Measurements from ENCODE around the gene MEA1. TPM values are rescaled to one million over a fixed set of nuclear protein-coding genes. Genes with fewer than 3 reads are reported as not detected.

The MEA1 gene
- total RNA-seq, 1 experiment from 2014 or later, result 64.8 TPM

DNA sequence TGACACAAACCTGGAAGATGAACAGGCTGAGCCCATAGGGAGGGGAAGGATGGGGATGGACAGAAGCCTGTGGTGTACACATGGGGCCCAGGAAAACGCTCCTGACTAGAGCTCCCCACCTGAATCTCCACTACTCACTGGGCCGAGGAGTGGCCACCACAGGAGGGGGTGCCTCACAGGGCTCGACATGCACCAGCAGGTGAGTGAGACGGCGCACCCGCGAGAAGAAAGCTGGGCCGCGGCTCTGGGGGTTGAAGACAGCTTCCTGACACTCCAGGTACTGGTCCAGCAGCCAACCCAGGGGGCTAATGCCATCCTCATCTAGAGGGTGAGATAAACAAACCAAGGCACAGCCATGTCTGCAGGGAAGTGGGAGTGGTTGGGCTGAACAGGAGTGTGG is 29.6 kb upstream of the MEA1 start:
- no peak overlapping the region for H3K27ac ChIP-seq (ENCODE audit: low read depth, low read length)
- RAD21 ChIA-PET (ENCODE audit: low non-redundant PET in 1 of 2, low total read pairs in 2 of 2, uncharacterized antibody in 2 of 2, unreplicated experiment in 2 of 2), result no interaction called here
- intact Hi-C loops (cut with micrococcal nuclease), result no loop called here
- CTCF ChIA-PET, result no interaction called here
- no TSS peak for BruUV-seq (replicated peaks)
- no peaks in the 10 kb centered on the region for H3K4me1 ChIP-seq (ENCODE audit: control insufficient read depth in 1 of 2, insufficient read depth in 2 of 2, low read length in 2 of 2)
- no peak overlapping the region for H3K9ac ChIP-seq (ENCODE audit: low read length)
- H2AFZ ChIP-seq (ENCODE audit: low read depth, low read length, poor library complexity, severe bottlenecking), result no peak overlapping the region
- no peaks in the 10 kb centered on the region for H3K9me2 ChIP-seq (ENCODE audit: insufficient read depth)
- no peaks in the 10 kb centered on the region for H3K27me3 ChIP-seq (ENCODE audit: insufficient read depth, low read length)
- POLR2A ChIA-PET, result no interaction called here
- H3K79me2 ChIP-seq (ENCODE audit: insufficient read depth, low read length), result no peaks in the 10 kb centered on the region
- no peak for DNase-seq (ENCODE audit: low read depth, low spot score)
- H3K36me3 ChIP-seq (ENCODE audit: control insufficient read depth in 1 of 2, insufficient read depth in 2 of 2, low read length in 2 of 2), result peaks cover 0 to 14% of the 10 kb centered on the region in 2 experiments; a peak in 2 of 4 replicates
- no peak for ATAC-seq
- H3K4me2 ChIP-seq (ENCODE audit: low read length), result no peak overlapping the region
- H3K4me3 ChIP-seq (replicated peaks in 1 of 2; ENCODE audit: low read depth in 1 of 2, low read length in 2 of 2), result no peak overlapping the region
- no peaks in the 10 kb centered on the region for H4K20me1 ChIP-seq (ENCODE audit: insufficient read depth)
- TF ChIP-seq, protein P1, sequence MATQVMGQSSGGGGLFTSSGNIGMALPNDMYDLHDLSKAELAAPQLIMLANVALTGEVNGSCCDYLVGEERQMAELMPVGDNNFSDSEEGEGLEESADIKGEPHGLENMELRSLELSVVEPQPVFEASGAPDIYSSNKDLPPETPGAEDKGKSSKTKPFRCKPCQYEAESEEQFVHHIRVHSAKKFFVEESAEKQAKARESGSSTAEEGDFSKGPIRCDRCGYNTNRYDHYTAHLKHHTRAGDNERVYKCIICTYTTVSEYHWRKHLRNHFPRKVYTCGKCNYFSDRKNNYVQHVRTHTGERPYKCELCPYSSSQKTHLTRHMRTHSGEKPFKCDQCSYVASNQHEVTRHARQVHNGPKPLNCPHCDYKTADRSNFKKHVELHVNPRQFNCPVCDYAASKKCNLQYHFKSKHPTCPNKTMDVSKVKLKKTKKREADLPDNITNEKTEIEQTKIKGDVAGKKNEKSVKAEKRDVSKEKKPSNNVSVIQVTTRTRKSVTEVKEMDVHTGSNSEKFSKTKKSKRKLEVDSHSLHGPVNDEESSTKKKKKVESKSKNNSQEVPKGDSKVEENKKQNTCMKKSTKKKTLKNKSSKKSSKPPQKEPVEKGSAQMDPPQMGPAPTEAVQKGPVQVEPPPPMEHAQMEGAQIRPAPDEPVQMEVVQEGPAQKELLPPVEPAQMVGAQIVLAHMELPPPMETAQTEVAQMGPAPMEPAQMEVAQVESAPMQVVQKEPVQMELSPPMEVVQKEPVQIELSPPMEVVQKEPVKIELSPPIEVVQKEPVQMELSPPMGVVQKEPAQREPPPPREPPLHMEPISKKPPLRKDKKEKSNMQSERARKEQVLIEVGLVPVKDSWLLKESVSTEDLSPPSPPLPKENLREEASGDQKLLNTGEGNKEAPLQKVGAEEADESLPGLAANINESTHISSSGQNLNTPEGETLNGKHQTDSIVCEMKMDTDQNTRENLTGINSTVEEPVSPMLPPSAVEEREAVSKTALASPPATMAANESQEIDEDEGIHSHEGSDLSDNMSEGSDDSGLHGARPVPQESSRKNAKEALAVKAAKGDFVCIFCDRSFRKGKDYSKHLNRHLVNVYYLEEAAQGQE (IDR thresholded peaks at IDR 0.05; ENCODE audit: low read depth), result no peak
- no peak for TF ChIP-seq SRF (IDR thresholded peaks at IDR 0.05; ENCODE audit: low read depth)
- no peak for TF ChIP-seq YY1 (IDR thresholded peaks at IDR 0.05; ENCODE audit: extremely low read depth, insufficient replicate concordance, low read depth, low read length)
- TF ChIP-seq EZH2phosphoT487 (IDR thresholded peaks at IDR 0.05; ENCODE audit: borderline replicate concordance), result no peak
- no peak for TF ChIP-seq RAD21 (IDR thresholded peaks at IDR 0.05; ENCODE audit: low read depth)
- TF ChIP-seq FOSL1 (IDR thresholded peaks at IDR 0.05; ENCODE audit: low read depth), result no peak
- TF ChIP-seq POLR2AphosphoS5 (IDR thresholded peaks at IDR 0.05; ENCODE audit: low read depth, low read length), result no peak
- no peak for TF ChIP-seq ZNF274 (IDR thresholded peaks at IDR 0.05; ENCODE audit: low read depth, low read length)
- no peak for TF ChIP-seq EGR1 (IDR thresholded peaks at IDR 0.05; ENCODE audit: low read depth)
- no peak for TF ChIP-seq ELF1 (IDR thresholded peaks at IDR 0.05; ENCODE audit: borderline replicate concordance, low read depth)
- no peak for TF ChIP-seq ZFX (IDR thresholded peaks at IDR 0.05)
- TF ChIP-seq JUND (IDR thresholded peaks at IDR 0.05), result no peak
- TF ChIP-seq, protein P2, sequence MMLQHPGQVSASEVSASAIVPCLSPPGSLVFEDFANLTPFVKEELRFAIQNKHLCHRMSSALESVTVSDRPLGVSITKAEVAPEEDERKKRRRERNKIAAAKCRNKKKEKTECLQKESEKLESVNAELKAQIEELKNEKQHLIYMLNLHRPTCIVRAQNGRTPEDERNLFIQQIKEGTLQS (IDR thresholded peaks at IDR 0.05), result no peak
- no peak for TF ChIP-seq CBX3 (IDR thresholded peaks at IDR 0.05; ENCODE audit: low read depth)
- no peak for TF ChIP-seq CEBPB (IDR thresholded peaks at IDR 0.05; ENCODE audit: low read depth)
- TF ChIP-seq, protein P3, sequence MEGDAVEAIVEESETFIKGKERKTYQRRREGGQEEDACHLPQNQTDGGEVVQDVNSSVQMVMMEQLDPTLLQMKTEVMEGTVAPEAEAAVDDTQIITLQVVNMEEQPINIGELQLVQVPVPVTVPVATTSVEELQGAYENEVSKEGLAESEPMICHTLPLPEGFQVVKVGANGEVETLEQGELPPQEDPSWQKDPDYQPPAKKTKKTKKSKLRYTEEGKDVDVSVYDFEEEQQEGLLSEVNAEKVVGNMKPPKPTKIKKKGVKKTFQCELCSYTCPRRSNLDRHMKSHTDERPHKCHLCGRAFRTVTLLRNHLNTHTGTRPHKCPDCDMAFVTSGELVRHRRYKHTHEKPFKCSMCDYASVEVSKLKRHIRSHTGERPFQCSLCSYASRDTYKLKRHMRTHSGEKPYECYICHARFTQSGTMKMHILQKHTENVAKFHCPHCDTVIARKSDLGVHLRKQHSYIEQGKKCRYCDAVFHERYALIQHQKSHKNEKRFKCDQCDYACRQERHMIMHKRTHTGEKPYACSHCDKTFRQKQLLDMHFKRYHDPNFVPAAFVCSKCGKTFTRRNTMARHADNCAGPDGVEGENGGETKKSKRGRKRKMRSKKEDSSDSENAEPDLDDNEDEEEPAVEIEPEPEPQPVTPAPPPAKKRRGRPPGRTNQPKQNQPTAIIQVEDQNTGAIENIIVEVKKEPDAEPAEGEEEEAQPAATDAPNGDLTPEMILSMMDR (IDR thresholded peaks at IDR 0.05 in 2 of 3, conservative IDR thresholded peaks at IDR 0.05 in 1 of 3; ENCODE audit: borderline replicate concordance in 1 of 3, insufficient read depth in 1 of 3, low read depth in 2 of 3, low read length in 2 of 3), result no peak
- TF ChIP-seq POLR2A (IDR thresholded peaks at IDR 0.05; ENCODE audit: borderline replicate concordance, extremely low read depth, insufficient read depth, insufficient read length), result no peak
- TF ChIP-seq, protein P4, sequence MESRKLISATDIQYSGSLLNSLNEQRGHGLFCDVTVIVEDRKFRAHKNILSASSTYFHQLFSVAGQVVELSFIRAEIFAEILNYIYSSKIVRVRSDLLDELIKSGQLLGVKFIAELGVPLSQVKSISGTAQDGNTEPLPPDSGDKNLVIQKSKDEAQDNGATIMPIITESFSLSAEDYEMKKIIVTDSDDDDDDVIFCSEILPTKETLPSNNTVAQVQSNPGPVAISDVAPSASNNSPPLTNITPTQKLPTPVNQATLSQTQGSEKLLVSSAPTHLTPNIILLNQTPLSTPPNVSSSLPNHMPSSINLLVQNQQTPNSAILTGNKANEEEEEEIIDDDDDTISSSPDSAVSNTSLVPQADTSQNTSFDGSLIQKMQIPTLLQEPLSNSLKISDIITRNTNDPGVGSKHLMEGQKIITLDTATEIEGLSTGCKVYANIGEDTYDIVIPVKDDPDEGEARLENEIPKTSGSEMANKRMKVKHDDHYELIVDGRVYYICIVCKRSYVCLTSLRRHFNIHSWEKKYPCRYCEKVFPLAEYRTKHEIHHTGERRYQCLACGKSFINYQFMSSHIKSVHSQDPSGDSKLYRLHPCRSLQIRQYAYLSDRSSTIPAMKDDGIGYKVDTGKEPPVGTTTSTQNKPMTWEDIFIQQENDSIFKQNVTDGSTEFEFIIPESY (IDR thresholded peaks at IDR 0.05; ENCODE audit: extremely low read depth, insufficient replicate concordance, low read length), result no peak
- TF ChIP-seq EZH2 (IDR thresholded peaks at IDR 0.05), result no peak
- no peaks in the 10 kb centered on the region for H3K9me3 ChIP-seq (ENCODE audit: control insufficient read depth in 1 of 2, insufficient read depth in 1 of 2, low read depth in 1 of 2, low read length in 2 of 2)
